ENCODE measurements around the gene GMPPA. TPM values are rescaled to one million over a fixed set of nuclear protein-coding genes. Genes with fewer than 3 reads are reported as not detected.

Gene GMPPA
- total and polyA plus RNA-seq, 9 of the 15 experiments (the other 6 are each of a cell fraction or from before 2014, with no cell fraction given): 7.0 to 101 (median 66.7) TPM

DNA sequence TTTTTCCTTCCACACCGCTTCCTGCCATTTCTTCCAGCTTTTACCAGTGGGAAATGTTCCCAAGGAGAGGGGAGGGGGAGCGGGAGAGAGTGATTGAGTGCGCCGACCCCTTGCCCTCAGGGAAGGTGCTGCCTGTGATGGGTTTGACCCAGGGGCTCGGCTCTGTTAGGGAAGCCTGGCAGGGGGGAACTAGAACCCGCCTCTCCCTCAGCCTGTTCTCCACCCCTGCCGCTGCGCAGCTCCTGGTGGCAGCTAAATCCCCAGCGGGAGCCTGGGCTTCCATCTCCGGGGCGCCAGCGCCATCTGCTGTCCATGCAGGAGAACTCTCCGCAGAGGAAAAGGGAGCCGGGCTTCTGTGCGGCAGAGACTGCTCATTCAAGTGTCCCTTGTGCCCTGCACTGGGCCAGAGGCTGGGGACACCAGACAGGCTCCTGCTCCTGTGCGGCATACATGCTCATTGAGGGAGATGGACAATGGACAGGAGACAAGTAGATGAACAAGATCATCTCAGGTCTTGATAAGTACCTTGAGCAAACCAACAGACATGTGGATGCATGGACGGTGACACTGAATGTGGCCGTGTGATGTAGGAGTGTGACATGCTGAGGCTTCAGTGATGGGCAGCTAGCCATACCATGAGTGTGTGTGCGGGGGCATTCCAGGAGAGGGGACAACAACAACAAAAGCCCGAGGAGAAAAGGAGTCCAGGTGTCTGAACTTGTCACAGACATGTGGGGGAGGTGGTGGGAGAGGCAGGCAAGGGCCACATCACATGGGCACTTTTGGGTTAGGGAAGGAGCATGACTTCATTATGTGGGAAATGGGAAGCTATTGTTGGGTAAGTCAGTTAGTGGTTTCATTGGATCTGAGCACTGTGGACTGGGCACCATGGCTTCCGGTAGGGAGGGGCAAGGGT, 31.6 kb downstream of the GMPPA start (continued):
- TF ChIP-seq THAP7 (CRISPR knock-in tag; IDR thresholded peaks at IDR 0.05): no peak
- no peak for TF ChIP-seq EHMT2 (IDR thresholded peaks at IDR 0.05)
- no peak for TF ChIP-seq ZNF311 (CRISPR knock-in tag; IDR thresholded peaks at IDR 0.05)
- TF ChIP-seq ARID1B (IDR thresholded peaks at IDR 0.05): no peak
- no peak for TF ChIP-seq KLF16 (IDR thresholded peaks at IDR 0.05)
- no peak for TF ChIP-seq PCBP2 (IDR thresholded peaks at IDR 0.05; ENCODE audit: low read depth, low read length, poor library complexity, severe bottlenecking)
- no peak for TF ChIP-seq ZNF121 (CRISPR knock-in tag; conservative IDR thresholded peaks at IDR 0.05)
- TF ChIP-seq KHSRP (IDR thresholded peaks at IDR 0.05): no peak
- TF ChIP-seq VEZF1 (CRISPR knock-in tag; IDR thresholded peaks at IDR 0.05): peak; percentile 58; the same call in 1 of the 2 replicates
- no peak for TF ChIP-seq MXI1 (IDR thresholded peaks at IDR 0.05; ENCODE audit: low read depth, low read length)
- TF ChIP-seq CTBP1 (IDR thresholded peaks at IDR 0.05; ENCODE audit: borderline replicate concordance): peak; percentile 33; the same call in 1 of the 2 replicates
- no peak for TF ChIP-seq YBX1 (IDR thresholded peaks at IDR 0.05)
- TF ChIP-seq NONO (IDR thresholded peaks at IDR 0.05; ENCODE audit: low read depth in 2 of 2, low read length in 1 of 2): no peak
- TF ChIP-seq, protein P1, sequence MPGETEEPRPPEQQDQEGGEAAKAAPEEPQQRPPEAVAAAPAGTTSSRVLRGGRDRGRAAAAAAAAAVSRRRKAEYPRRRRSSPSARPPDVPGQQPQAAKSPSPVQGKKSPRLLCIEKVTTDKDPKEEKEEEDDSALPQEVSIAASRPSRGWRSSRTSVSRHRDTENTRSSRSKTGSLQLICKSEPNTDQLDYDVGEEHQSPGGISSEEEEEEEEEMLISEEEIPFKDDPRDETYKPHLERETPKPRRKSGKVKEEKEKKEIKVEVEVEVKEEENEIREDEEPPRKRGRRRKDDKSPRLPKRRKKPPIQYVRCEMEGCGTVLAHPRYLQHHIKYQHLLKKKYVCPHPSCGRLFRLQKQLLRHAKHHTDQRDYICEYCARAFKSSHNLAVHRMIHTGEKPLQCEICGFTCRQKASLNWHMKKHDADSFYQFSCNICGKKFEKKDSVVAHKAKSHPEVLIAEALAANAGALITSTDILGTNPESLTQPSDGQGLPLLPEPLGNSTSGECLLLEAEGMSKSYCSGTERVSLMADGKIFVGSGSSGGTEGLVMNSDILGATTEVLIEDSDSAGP (CRISPR knock-in tag; IDR thresholded peaks at IDR 0.05): no peak
- TF ChIP-seq, protein P2, sequence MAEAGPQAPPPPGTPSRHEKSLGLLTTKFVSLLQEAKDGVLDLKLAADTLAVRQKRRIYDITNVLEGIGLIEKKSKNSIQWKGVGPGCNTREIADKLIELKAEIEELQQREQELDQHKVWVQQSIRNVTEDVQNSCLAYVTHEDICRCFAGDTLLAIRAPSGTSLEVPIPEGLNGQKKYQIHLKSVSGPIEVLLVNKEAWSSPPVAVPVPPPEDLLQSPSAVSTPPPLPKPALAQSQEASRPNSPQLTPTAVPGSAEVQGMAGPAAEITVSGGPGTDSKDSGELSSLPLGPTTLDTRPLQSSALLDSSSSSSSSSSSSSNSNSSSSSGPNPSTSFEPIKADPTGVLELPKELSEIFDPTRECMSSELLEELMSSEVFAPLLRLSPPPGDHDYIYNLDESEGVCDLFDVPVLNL (CRISPR knock-in tag; IDR thresholded peaks at IDR 0.05; ENCODE audit: low read depth): no peak
- TF ChIP-seq ZKSCAN1 (IDR thresholded peaks at IDR 0.05; ENCODE audit: low read depth, low read length): no peak
- no peak for TF ChIP-seq MCM3 (IDR thresholded peaks at IDR 0.05)
- TF ChIP-seq, protein P3, sequence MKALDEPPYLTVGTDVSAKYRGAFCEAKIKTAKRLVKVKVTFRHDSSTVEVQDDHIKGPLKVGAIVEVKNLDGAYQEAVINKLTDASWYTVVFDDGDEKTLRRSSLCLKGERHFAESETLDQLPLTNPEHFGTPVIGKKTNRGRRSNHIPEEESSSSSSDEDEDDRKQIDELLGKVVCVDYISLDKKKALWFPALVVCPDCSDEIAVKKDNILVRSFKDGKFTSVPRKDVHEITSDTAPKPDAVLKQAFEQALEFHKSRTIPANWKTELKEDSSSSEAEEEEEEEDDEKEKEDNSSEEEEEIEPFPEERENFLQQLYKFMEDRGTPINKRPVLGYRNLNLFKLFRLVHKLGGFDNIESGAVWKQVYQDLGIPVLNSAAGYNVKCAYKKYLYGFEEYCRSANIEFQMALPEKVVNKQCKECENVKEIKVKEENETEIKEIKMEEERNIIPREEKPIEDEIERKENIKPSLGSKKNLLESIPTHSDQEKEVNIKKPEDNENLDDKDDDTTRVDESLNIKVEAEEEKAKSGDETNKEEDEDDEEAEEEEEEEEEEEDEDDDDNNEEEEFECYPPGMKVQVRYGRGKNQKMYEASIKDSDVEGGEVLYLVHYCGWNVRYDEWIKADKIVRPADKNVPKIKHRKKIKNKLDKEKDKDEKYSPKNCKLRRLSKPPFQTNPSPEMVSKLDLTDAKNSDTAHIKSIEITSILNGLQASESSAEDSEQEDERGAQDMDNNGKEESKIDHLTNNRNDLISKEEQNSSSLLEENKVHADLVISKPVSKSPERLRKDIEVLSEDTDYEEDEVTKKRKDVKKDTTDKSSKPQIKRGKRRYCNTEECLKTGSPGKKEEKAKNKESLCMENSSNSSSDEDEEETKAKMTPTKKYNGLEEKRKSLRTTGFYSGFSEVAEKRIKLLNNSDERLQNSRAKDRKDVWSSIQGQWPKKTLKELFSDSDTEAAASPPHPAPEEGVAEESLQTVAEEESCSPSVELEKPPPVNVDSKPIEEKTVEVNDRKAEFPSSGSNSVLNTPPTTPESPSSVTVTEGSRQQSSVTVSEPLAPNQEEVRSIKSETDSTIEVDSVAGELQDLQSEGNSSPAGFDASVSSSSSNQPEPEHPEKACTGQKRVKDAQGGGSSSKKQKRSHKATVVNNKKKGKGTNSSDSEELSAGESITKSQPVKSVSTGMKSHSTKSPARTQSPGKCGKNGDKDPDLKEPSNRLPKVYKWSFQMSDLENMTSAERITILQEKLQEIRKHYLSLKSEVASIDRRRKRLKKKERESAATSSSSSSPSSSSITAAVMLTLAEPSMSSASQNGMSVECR (CRISPR knock-in tag; IDR thresholded peaks at IDR 0.05): no peak; the same call in 1 of the 2 replicates
- TF ChIP-seq PPARD (CRISPR knock-in tag; IDR thresholded peaks at IDR 0.05): no peak

Measured in K562 (cell line).